ENCODE results near the gene TTC33.

- TF ChIP-seq CTCF (conservative IDR thresholded peaks at IDR 0.05) (no peak), EZH2 (IDR thresholded peaks at IDR 0.05; ENCODE audit: low read depth) (no peak)
Measured at GRCh38 chr5:40776658-40776977, 20.9 kb upstream of the TTC33 start.
